ENCODE results near the gene DPM3.

DPM3 gene

DNA sequence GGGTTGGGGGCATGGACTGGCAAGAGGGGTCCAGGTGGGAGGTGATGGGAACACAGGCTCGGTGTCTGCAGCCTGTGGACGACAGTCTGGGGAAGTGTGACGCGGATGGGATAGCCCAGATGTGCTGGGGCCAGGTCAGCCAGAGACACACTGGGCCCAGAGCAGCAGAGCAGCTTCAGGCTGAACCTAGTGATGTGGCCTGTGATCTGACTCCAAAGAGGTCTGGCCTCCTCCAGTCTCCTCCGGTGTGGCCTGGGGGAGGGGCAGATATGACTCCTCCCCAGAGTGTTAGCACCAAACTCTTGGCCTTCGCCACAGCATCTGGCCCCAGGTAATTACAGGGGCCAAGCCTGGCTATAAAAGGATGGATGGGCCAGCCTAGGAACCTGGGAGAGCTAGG lies 48.2 kb downstream of the DPM3 start:
- no peak for DNase-seq

DNA sequence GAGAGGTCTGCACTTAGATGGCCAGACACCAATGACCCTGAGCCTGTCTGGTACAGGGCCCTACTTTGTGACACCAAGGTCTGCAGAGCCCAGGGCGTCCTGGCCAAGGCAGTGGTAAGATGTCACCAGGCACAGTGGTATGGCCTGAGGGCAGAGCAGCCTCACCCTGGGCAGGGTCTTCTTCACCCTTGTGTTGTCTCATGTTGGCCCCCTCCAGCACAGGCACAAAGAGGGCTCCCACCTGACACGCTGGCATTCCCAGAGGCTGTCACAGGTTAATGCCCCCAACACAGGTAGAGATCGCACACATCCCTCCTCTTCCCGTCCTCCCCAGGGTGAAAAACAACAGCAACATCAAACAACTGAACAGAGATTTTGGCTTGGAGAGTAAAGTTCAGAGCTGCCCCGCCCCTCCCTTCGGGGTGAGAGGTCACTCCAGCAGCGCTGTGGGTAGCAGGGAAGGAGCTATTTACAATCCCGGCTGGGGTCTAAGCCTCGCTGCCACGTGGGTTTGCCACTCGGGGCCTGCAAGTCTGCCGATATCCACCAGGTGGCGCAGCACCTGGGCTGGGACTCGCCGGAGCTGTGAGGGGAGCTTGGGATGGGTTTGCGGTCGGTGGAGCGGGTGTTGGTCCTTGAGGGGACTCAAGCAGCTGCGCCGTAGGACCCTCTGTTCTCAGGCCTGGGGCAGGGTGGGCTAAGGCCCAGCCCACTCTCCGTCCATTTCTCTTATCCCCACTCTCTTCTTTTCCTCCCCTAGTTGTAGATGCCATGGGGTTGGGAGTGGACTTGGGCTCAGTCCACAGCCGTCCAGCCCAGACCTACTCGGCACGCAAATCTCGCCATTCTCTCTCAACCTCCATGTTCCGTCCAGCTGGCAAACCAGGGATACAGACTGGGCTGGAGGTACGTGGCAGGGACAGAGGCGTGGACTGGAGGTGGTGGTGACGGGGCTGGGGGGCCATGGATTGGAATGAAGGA lies 49.0 kb downstream of the DPM3 start:
- peak; percentile 85 for DNase-seq
